Central memory CD4-positive, alpha-beta T cell (primary cell): ENCODE results near the gene MBOAT7.
"Not testable (repeated sequence)": the region's sequence is repeated elsewhere in the genome, so short reads cannot be mapped to it uniquely, and the experiment has no call there.

Experiments
- DNase-seq: peaks from one replicate; pipeline ENCODE4 v3.0.0; 2022

MBOAT7 gene

GRCh38 chr19:54208784-54209057 is 19.3 kb upstream of the MBOAT7 start:
- no peak for DNase-seq

GRCh38 chr19:54207983-54208783 is 18.8 kb upstream of the MBOAT7 start:
- peak; percentile 27 for DNase-seq

- no peak for DNase-seq
Measured at GRCh38 chr19:54207676-54207982, 18.2 kb upstream of the MBOAT7 start.

- DNase-seq: not testable (repeated sequence)
Measured at GRCh38 chr19:54207193-54207592, 17.8 kb upstream of the MBOAT7 start.

GRCh38 chr19:54206831-54207177 is 17.4 kb upstream of the MBOAT7 start:
- DNase-seq: no peak

GRCh38 chr19:54206030-54206830 is 16.9 kb upstream of the MBOAT7 start:
- DNase-seq: no peak

- no peak for DNase-seq
Measured at GRCh38 chr19:54204767-54205468, 15.5 kb upstream of the MBOAT7 start.

GRCh38 chr19:54203151-54203611 is 13.8 kb upstream of the MBOAT7 start:
- DNase-seq: no peak

GRCh38 chr19:54201980-54202379 is 12.6 kb upstream of the MBOAT7 start:
- no peak for DNase-seq

GRCh38 chr19:54201172-54201701 is 11.9 kb upstream of the MBOAT7 start:
- DNase-seq: no peak

- DNase-seq: no peak
Measured at GRCh38 chr19:54199401-54199800, 10.0 kb upstream of the MBOAT7 start.

GRCh38 chr19:54197121-54197520 is 7.7 kb upstream of the MBOAT7 start:
- DNase-seq: no peak

- DNase-seq: no peak
Measured at GRCh38 chr19:54196536-54196935, 7.2 kb upstream of the MBOAT7 start.

GRCh38 chr19:54194463-54194862 is 5.1 kb upstream of the MBOAT7 start:
- not testable (repeated sequence) for DNase-seq

- no peak for DNase-seq
Measured at GRCh38 chr19:54193011-54193410, 3.6 kb upstream of the MBOAT7 start.

GRCh38 chr19:54191811-54192453 is 2.6 kb upstream of the MBOAT7 start:
- DNase-seq: no peak

GRCh38 chr19:54191011-54191810 is 1.8 kb upstream of the MBOAT7 start, which contains the start of gene TSEN34:
Gene TSEN34, plus strand, starts transcription at chr19:54191308. Its CDS starts 57 bp downstream, at chr19:54191365.
- DNase-seq: no peak

GRCh38 chr19:54190503-54191010 is 1.2 kb upstream of the MBOAT7 start:
- DNase-seq: peak; percentile 100

GRCh38 chr19:54189735-54190502 is 539 bp upstream of the MBOAT7 start:
- DNase-seq: peak; percentile 100

- no peak for DNase-seq
Measured at GRCh38 chr19:54188215-54188871, 1.0 kb downstream of the MBOAT7 start.
